Cerebellar cortex (tissue), 1 donor: ENCODE results near the gene SIGMAR1.
A peak's percentile ranks its signal among the peaks of the same experiment; 100 is the strongest.

ENCODE experiments used
- DNase-seq: peaks from one replicate; pipeline ENCODE4 v3.0.0-alpha.2; 2015; ENCODE audit warnings: low spot score

The SIGMAR1 gene

GRCh38 chr9:34630402-34631154 is 7.0 kb downstream of the SIGMAR1 start:
- DNase-seq = no peak

- DNase-seq = no peak
Measured at GRCh38 chr9:34629491-34629808, 8.1 kb downstream of the SIGMAR1 start.

- no peak for DNase-seq
Measured at GRCh38 chr9:34628656-34629490, 8.7 kb downstream of the SIGMAR1 start, which contains the start of gene ARID3C. Gene ARID3C, minus strand, starts transcription at chr9:34629066. Its CDS starts 1,052 bp downstream, at chr9:34628014.

DNA sequence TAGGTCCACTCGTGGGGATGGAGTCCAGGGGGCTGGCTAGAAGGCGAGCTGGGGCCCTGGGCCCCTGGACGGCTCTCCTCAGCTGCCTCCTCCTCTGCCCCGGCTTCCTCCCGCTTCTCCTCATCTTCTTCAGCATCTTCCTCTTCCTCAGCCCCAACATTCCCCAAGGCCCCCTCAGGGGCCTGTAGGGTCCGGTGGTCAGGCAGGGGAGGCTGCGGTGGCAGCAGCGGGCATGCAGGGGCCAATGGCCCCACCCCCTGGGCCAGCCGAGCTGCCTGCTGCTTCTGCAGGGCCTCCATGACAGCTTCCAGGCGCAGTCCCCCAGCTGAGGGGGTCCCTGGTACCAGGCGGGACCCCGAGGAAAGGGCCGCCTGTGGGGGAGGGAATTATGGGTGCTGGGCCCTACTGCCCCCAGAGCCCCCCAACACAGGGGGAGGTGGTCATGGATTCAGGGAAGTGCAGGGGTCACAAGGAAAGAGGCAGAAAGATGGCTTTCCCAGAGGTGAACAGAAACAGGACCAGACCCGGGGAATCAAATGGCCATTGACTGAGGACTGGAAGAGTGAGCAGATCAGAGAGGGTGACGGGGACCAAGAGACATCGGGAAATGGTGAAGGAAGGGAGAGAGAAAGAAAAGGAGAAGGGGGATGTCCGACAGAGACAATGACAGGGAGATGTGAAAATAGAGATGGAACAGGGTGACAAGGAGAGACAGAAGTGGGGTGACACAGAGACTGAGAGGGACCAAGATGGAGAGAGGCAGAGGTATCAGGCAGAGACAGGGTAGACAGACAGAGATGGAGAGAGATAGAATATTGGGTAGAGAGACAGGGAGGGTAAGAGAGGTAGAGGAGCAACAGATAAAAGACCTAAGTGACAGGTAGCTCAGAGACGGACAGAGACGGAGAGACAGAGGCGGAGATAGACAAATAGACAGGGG is 9.6 kb downstream of the SIGMAR1 start:
- DNase-seq = no peak

GRCh38 chr9:34625186-34625486 is 12.5 kb downstream of the SIGMAR1 start:
- DNase-seq = no peak

DNA sequence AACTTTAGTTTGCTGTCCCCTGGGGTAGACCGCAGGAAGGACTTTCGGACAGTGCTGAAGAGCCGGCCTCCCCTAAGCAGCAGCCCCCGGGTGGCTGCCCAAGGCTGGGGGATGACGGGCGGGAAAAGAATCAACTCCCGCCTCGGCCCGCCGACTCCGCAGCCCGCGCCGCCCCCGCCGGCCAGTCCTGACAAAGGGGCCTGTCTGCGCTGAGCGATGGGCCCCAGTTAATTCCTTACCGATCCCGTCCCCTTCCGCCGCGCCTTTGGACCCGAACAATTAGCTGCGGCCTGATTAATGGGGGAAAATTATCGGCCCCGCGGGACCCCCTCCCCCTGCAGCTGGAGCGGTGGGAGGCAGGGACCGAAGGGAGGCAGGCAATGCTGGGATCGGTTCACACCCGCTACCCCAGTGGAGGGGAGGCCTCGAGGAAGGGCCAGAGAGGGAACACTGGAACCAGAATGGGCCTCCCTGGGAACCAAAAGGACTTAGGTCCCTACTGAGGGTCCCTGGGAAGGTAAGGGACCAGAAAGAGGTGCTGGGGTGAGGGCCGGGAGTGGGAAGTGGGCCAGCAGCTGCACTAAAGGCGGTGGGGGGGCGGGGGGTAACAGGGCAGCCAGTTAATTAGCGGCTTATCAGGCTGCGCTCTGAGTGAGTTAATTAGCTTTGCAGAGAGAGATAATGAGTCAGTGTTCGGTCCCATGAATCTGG is 13.0 kb downstream of the SIGMAR1 start:
- no peak for DNase-seq

- no peak for DNase-seq
Measured at GRCh38 chr9:34623374-34624235, 14.0 kb downstream of the SIGMAR1 start.

DNA sequence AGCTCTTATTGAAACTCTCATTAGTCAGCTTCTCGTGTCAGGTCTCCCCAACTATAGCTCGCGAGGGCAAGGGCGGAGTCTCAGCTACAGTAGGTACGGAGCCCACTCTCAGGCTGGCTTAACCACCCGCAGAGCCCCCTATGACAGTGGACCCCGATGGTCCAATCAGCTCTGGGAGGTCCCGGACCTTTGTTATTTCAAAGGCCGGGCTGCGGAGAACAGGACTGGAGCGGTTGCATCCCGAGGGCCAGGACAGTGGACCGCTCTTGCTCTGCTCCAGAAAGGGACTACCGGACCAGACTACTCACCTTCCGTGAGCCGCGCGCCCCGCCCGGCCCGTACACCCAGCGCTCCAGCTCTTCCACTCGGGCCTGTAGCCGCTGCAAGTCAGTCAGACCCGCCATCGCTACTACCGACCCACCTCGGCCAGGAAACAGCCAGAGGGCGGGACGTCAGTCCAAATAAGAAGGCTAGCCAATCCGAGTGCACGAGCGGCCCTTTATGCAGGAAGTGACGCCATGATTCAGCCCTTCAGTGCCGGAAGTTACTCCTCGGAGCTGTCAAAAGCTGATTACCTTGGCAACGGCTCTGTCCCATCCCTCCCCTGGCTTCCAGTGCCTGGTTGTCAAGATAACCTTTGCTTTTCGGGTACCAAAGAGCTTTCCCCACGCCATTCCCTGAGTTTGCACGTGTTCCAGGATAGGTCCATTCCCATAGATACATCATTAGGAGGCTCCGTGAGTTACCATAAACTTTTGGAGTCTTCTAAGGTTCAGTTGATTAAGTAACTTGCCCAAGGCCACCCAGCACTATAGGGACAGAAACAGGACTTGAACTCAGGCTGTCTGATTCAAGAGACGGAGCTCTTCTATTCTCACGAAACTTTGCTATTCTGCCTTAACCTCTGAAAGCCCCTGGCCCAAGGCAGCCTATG is 17.3 kb downstream of the SIGMAR1 start, which contains the start of gene DCTN3:
Gene DCTN3 (minus strand): TSS at position 435 of the 934 bp plus-strand sequence. CDS start 31 bp downstream, at position 404.
- DNase-seq = peak; percentile 99

DNA sequence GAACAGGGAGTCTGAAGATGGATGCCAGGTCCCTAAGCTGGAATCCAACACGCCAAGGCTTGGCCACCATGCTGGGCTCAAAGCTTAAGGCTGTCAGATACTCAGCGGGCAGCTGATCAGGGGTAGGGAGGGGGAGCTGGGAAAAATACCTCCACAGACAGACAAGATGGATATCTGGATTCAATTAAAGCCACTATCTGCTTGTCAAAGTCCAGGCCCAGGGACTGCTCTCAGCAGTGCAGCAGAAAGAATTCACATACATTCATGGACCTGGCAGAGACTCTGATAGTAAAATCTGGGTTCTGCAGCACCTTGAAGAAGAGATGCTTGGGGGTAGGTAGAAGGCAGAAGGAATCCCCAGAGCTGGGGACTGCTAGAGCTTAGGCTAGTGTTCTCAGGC is 22.5 kb downstream of the SIGMAR1 start:
- DNase-seq = no peak

DNA sequence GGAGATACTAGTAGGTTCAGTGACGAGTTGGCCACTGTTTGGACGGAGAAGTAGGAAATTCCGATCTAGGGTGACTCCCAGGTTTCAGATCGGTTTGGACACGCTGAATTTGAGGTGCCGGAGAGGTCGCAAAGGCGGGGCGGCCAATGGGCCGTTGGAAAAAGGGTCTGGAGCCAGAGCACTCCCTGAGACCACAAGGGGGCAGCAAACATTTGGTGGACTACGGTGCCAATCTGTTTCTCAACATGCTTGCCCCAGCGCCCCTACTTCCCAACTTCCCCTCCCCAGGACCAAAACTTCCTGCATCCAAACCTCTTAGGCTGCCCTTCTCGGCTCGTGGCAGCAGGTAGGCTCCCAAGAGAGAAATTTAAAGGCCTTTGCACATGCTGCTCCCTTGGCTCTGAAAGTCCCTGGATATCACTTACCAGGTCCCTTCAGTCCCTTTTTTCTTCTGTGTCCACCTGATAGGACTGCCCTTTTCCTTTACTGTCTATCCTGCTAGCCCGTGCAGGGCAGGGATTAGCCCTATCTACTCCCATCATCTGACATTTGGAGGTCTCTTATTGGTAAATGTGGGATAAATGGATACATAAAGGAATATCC is 24.7 kb downstream of the SIGMAR1 start:
- peak; percentile 90 for DNase-seq

GRCh38 chr9:34611811-34612787 is 25.5 kb downstream of the SIGMAR1 start, which contains the start of gene RPP25L:
Gene RPP25L, minus strand, starts transcription at chr9:34612097. Its CDS starts 801 bp downstream, at chr9:34611296.
- peak; percentile 83 for DNase-seq

DNA sequence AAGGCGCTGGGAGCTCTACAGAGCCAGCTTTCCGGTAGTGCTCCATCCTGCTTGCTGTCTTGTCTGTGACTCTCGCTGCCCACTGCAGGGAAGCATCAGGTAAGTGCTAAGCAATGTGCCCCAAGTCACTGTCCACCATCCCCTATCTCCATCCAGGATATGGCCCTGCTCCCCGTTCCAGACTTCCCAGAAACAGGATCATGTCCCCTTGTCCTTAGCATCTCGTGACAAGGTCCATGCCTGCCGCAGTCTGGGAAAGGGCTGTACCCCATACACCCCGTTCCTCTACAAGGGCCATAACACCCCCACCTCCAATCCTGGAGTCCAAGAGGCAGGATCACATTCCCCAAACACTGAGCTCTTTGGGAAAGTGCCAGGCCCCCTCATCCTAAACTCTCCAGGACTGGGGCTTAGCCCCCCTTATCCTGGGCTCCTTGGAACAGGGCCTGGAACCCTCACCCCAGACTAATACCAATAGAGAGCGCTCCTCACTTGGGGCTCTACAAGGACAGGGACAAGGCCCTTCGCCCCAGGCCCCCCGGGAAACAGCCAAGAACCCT is 26.3 kb downstream of the SIGMAR1 start:
- DNase-seq = peak; percentile 67

GRCh38 chr9:34610434-34611206 is 27.0 kb downstream of the SIGMAR1 start:
- peak; percentile 65 for DNase-seq

- no peak for DNase-seq
Measured at GRCh38 chr9:34607331-34607730, 30.3 kb downstream of the SIGMAR1 start.

- no peak for DNase-seq
Measured at GRCh38 chr9:34606905-34607304, 30.7 kb downstream of the SIGMAR1 start.

- DNase-seq = no peak
Measured at GRCh38 chr9:34606190-34606589, 31.4 kb downstream of the SIGMAR1 start.
